ENCODE measurements around the gene C1orf116.

Gene C1orf116

DNA sequence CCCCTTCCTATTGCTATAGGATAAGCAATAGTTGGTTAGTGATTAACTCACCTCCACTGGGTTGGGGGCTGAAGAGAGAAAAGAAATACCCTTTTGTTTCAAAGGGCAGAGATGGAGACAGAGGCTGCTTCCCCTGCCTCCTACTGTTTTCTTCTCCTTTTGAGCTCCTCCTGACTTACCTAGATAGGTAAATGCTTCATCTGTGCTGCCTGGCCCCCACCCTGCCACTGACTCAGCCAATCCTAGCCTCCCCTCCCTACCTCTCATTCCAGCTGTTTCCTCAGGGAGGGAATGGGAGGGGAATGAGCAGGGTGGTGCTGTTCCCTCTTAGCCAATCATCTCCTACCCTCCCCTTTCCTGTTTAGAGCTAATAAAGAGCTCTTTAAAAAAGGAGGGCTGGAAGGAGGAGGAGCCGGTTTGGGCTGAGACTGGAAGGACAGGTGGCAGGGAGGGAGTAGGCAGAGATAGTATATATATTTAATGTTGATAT is at the start of gene C1orf116:
TSS of gene C1orf116 (minus strand) at position 229 of the 490 bp plus-strand sequence. CDS start 5,158 bp downstream, outside the sequence.
- no peak for FAIRE-seq

DNA sequence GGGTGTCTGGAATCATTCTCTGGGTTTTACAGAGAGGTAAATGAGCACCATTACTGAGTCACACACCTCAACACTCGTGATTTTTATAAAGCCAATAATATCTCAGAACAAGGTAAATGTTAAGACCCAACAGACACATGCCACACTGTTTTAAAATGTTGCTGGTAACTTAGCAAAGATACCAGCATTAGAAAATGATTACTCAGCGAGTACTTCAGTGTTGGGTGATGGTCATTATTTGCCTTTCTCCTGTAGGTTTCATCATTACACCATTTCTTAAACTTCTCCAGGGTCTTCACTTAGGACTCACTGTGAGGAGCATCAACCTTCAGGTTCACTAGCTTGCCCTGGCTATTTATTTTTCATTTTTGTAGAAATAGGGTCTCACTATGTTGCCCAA is 49.2 kb upstream of the C1orf116 start:
- no peak for FAIRE-seq

DNA sequence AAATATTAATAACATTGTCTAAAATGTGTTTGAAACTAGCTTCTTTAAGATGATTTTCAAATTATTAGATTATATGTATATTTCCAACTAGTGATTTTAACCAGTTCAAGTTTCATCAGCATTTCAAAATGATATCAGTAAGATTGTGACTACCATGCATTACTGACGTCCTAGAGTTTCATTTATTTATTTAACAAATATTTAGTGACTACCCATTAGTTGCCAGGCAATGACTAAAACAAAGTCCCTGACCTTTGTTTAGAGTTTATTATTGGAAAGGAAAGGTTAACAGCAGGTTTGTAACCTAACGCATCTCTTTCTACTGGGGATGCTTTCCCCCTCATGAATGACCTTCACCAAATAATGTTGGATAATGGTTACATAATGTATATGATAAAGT is 48.5 kb upstream of the C1orf116 start:
- FAIRE-seq: no peak

DNA sequence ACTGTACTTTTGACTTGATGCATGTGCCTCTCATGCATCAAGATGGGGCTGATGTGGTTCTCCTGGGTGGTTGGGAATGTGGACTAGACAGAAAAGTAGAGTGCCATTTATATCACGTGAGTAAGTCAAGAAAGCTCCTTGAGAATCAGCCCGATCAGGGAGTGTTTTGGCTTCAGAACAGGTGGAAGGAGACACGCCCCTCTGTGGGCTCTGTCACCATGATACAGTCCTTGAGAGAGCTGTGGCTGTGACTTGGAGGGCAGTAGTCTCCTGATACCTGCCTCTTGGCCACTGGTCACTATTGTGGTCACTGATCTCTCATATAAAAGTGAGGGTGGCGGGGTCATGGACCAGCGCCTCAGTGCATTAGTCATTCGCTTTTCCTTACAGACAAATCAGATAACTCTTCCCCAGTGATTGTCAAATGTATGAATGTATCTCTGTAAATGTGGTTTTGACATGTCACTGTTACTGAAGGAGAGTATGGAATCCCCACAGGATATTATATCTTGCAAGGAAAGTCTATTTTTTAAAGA is 47.2 kb upstream of the C1orf116 start:
- no peak for FAIRE-seq

- FAIRE-seq: no peak
Observed at GRCh38 chr1:207078578-207079132, 46.1 kb upstream of the C1orf116 start.

DNA sequence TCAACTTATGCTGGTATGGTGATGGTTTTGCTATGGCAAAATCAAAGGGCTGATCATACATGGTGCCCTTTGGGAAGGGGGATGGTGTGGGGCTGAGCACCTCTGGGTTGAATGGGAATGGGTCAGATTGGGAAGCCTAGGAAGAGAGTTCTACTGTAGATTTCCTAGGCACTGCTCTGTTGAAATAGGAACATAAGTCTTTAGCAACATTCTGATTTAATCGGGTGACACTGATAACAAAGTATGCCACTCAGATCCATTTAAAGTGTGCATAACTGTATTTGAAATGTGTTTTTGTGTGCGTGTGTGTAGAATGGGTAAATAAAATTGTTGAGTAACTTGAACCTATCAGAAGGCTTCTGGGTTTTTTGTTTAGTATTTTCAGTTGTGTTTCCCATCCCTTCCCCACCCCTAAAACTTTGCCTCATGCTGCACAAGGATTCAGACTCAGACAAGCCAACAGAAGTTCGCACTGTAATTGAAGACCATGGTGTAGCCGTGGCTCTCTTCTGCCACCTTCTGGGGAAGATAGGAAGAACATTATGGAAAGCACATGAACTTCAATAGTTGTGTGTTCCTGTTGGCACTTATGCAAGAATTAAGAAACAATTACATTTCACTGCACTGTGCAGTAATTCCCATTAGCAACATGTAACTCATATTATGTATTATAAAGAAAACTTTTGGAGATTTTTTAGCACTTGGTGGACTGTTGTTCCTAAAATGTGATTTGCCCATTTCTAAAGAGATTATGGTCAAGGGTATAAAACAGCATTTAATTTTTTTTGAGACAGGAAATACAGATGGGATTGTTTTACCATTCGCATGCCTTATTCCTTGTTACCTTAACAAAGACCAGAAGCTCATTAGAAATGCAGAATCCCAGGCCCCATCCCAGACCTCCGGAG is 45.2 kb upstream of the C1orf116 start:
- FAIRE-seq: peak; percentile 97

DNA sequence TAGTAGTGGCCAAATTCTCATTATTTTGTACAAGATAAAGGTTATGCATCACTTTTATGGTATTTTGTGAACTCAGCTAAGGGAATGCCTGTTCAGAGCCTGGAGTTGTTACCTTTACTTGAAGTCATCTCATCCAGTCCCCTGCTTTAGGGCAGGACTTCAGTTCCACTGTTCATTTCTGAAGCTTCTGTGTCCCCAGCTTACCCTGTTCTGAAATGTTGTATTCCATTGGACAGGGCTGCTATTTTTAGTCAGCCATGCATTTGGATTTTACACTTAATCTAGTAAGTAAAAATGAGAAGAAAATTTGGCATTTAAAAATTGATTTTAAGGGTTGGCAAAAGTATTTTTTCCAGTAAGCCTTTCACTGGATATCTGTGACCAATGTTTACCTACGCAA is 44.5 kb upstream of the C1orf116 start:
- FAIRE-seq: no peak

- FAIRE-seq: no peak
Observed at GRCh38 chr1:207076181-207076955, 43.8 kb upstream of the C1orf116 start.

- FAIRE-seq: no peak
Observed at GRCh38 chr1:207073906-207074820, 41.6 kb upstream of the C1orf116 start.

DNA sequence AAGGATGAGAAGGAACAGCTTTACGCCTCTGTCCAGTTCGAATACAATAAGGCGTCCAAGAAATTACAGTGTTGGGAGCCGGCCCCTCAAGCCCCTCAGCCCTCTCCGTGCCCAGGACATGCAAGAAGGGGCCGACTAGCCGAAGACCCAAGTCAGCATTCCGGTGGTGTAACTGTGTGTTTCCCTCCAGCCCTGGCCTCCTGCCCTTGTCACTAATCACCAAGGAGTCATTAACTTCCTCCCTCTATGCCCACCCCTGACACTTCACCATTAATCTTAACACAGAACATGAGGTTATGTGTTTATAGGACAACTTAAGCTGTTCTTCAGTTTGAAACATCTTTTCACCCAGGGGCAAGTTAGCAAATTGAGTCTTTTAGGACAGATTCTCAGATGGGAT is 39.7 kb upstream of the C1orf116 start:
- FAIRE-seq: no peak

DNA sequence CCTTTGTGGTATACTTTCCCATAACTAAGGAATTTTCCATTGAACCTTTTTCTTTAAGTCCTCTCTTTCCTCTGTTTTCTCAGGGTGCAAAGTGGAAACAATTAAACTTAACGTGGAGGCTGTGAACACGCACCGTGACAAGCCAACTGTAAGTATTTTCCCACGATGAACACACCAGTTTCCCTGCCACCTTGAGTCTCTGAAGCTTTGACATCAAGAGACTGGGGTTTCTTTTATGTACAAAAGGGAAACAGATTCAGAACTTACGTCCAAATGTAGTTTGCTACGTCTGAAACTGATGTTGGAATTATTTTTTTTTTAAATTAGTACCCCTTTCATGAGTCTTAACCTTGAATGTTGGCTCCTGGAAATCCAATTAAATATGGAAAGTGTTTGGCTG is 38.9 kb upstream of the C1orf116 start:
- FAIRE-seq: no peak

DNA sequence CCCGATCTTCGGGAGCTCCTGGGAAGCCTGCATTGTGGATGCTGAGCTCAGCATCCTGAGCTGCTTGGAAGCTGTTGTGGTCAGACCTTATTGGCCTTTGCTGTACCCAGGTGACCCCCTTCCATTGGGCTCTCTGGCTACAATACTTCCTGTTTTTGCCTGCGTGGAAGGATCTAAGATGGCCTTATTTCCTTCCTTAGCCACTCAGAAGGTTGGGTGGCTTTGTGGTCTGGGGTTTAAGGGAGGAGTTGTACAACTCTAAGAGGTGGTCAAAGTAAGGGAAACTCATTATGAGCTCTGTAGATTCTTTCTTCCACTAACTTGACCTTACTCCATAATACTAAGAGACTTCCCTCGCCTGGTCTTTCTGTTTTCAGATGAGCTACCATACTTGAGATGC is 38.3 kb upstream of the C1orf116 start:
- FAIRE-seq: no peak

DNA sequence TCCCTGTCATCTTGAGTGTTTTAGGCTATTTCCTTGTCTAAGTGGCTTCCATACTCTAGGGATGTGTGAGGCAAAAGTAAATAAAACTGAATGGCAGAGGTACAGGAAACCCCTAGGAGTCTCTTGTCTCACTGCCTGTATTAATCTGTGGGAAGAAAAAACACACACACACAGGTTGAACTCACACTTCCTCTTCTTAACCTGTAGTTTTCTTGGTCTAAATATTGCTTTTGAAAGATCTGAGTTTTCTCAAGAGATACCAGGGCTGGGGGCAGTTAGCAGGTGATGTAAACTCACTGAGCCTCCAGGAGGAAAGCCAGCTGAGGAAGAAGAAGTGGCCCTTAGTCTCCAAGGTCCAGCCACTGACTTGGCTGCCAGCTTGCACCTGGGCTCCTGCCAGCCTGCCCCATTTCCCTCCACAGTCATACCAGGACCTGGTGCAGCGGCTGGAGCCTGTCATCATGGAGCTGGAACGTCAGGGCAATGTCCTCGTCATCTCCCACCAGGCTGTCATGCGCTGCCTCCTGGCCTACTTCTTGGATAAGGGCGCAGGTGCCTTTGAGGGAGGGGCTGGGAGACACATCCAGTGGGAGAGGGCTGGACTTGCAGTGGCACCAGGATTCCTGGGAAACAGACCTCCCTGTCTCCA is 37.4 kb upstream of the C1orf116 start:
- FAIRE-seq: no peak

GRCh38 chr1:207069061-207069460 is 36.5 kb upstream of the C1orf116 start:
- no peak for FAIRE-seq

DNA sequence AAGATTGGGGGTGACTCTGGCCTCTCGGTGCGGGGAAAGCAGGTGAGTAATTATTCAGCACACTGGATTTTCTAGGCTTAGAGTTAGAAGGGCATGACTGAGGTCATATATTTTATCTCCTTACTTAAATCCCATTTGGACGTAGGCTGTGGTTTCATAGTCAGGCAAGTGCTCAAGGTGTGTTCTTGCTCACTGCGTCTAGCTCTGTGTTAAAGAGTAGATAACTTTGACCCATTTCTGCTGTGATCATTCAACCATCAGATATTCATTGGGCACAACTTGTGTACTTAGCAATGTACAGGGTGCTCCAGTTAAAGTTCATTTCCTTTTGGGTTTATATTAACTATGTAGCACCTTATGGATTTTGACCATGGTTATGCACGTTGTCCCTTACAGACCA is 35.1 kb upstream of the C1orf116 start:
- no peak for FAIRE-seq

- no peak for FAIRE-seq
Observed at GRCh38 chr1:207067185-207067584, 34.6 kb upstream of the C1orf116 start.

DNA sequence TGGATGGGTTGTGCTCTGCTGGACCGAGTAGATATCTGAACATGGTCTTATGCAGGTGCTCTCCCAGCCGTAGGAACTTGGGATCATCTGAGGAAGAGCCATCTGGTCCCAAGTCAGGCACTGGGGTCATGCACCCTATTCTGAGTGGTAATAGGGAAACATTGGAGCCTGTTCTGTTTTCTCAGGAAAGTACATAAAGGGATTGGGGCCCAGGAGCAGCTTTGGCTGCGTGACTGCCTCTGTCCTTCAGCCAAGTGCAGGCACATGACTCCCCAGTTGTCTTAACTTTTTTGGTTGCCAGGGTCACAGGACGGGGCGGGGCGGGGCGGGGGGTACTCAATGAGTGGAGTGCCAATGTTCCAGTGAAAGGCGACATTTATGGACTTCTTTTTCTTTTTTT is 32.0 kb upstream of the C1orf116 start:
- FAIRE-seq: no peak

DNA sequence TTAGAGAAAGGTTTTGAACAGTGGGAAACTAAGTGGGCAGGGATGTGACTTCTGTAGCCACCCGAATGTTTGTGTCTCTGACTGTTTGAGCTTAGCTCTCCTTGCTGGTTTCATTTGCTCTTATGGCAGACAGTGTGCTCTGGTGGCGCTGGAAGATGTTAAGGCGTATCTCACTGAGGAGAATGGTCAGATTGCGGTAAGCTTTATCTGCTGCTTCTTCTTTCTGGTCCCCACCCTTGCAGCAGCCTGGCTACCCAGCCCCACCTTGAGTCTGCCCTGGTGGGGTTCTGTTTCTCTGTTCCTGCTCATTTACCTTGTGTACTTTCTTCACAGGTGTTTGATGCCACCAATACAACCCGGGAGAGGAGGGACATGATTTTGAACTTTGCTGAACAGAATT is 30.5 kb upstream of the C1orf116 start:
- FAIRE-seq: no peak

DNA sequence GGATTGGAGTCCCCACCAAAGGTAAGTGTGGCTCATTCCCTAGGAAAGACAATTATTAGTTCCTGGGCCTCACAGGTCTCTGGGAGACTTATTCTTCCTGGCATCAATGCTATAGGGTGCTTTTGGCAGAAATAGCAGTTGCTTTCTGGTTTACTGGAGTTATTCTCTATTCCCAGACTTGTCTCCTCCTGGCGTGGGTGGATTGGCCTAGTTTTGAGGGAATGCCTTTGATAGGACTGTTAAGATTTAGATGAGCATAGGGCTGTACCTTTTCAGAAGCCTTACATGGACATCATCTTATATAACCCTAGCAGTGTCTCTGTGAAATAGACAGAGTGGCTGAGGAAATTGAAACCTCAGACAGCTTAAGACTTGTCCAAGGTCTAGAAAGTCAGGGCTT is 29.5 kb upstream of the C1orf116 start:
- no peak for FAIRE-seq

DNA sequence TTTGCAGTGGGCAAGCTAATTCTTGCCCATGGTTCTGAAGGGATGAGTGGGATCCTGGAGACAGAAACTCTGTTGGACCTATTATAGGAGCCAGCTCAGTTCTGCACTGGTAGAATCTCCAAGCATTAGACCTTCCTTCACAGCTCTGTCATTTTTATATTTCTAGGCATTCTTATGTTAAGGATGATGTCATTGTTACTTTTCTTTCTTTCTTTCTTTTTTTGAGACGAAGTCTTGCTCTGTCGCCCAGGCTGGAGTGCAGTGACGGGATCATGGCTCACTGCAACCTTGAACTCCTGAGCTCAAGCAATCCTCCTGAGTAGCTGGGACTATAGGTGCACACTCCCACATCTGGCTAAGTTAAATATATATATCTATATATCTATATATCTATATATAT is 28.0 kb upstream of the C1orf116 start:
- FAIRE-seq: no peak

GRCh38 chr1:207059881-207060280 is 27.3 kb upstream of the C1orf116 start:
- no peak for FAIRE-seq

Measured in TTC549 (cell line).